Sigmoid colon (tissue), 4 donors: ENCODE data around the gene FLOT2.

Experiments
- POLR2AphosphoS5 ChIP-seq, 4 donors: sonication (generic); formaldehyde crosslinking; IDR thresholded peaks; one replicate each; pipeline ENCODE4 v1.6.1; 2017; ENCODE audit warnings: antibody characterized with exemption in 4 of 4
- TF ChIP-seq, protein P1 (sequence below), 4 experiments: fragments of 450-650 bp in 3 of 4; fragments of 200-600 bp in 1 of 4; IDR thresholded peaks; one replicate each; pipeline ENCODE4 v1.5.1; 2016 to 2019; ENCODE audit warnings: antibody characterized with exemption in 4 of 4, mild to moderate bottlenecking in 3 of 4, moderate library complexity in 2 of 4

DNA sequence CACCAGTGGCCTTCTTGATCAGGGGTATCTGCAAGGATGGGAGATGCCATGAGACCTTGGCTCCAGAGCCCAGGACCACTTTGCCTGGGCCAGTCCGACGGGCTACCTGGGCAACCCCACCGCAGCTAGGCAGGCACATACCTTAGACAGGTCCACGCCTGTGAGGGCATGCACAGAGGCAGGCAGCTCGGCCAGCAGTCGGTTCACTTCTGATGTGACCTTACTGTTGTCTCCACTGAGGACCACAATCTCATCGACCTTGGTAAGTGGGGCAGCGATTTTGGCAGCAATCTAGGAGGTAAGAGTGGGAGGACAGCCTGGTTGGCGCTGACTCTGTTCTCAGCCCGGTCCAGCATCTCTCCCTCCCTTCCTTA, 17.0 kb downstream of the FLOT2 start:
- TF ChIP-seq, protein P1, sequence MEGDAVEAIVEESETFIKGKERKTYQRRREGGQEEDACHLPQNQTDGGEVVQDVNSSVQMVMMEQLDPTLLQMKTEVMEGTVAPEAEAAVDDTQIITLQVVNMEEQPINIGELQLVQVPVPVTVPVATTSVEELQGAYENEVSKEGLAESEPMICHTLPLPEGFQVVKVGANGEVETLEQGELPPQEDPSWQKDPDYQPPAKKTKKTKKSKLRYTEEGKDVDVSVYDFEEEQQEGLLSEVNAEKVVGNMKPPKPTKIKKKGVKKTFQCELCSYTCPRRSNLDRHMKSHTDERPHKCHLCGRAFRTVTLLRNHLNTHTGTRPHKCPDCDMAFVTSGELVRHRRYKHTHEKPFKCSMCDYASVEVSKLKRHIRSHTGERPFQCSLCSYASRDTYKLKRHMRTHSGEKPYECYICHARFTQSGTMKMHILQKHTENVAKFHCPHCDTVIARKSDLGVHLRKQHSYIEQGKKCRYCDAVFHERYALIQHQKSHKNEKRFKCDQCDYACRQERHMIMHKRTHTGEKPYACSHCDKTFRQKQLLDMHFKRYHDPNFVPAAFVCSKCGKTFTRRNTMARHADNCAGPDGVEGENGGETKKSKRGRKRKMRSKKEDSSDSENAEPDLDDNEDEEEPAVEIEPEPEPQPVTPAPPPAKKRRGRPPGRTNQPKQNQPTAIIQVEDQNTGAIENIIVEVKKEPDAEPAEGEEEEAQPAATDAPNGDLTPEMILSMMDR (IDR thresholded peaks at IDR 0.05), result no peak
- no peak for TF ChIP-seq POLR2AphosphoS5 (IDR thresholded peaks at IDR 0.05)
